Neural crest cell (in vitro differentiated cells): ENCODE measurements around the gene MGAT4C. TPM values are rescaled to one million over a fixed set of nuclear protein-coding genes. Genes with fewer than 3 reads are reported as not detected.

Experiments used
- DNase-seq: peaks from one replicate; pipeline ENCODE4 v3.0.0; 2021; ENCODE audit warnings: low read depth, mixed read lengths, low spot score
- H3K27ac Mint-ChIP-seq: one replicate; pipeline ENCODE4 v1.8.0; 2021; ENCODE audit warnings: mild to moderate bottlenecking, mixed read lengths; ENCODE audit not compliant: unreplicated experiment
- H3K27me3 Mint-ChIP-seq: 2 replicates; pipeline ENCODE4 v1.8.0; 2021; ENCODE audit warnings: low read depth, mild to moderate bottlenecking, mixed read lengths
- H3K36me3 Mint-ChIP-seq: 2 replicates; pipeline ENCODE4 v1.8.0; 2021; ENCODE audit warnings: low read depth, mild to moderate bottlenecking, mixed read lengths
- H3K4me1 Mint-ChIP-seq: 2 replicates; pipeline ENCODE4 v1.8.0; 2021; ENCODE audit warnings: mixed read lengths
- H3K4me3 Mint-ChIP-seq: one replicate; pipeline ENCODE4 v1.8.0; 2021; ENCODE audit warnings: mild to moderate bottlenecking, mixed read lengths
- H3K9me3 Mint-ChIP-seq: 2 replicates; pipeline ENCODE4 v1.8.0; 2021; ENCODE audit warnings: mixed read lengths
- CTCF ChIP-seq: fragments of 200-600 bp; sonication (generic); conservative IDR thresholded peaks from 2 replicates; pipeline ENCODE4 v1.5.0; 2021; ENCODE audit warnings: antibody characterized with exemption, mild to moderate bottlenecking
- total RNA-seq: library from RNA; stranded (reverse); gene quantifications from 2 replicates; pipeline ENCODE4 v1.2.1, GENCODE V29; 2021

Gene MGAT4C
- total RNA-seq, 1 donor from 2014 or later, result 0.07 TPM

- no peak for DNase-seq
- H3K4me1 Mint-ChIP-seq, result peaks cover 5% of the 10 kb centered on the region
- H3K4me3 Mint-ChIP-seq, result no peak overlapping the region
- no peak overlapping the region for H3K27ac Mint-ChIP-seq
- no peak for TF ChIP-seq CTCF
- H3K27me3 Mint-ChIP-seq, result no peaks in the 10 kb centered on the region
- H3K9me3 Mint-ChIP-seq, result peaks cover 2% of the 10 kb centered on the region
- H3K36me3 Mint-ChIP-seq, result no peaks in the 10 kb centered on the region
Measured at GRCh38 chr12:86261142-86261541, 5.0 kb upstream of the MGAT4C start.

GRCh38 chr12:86260183-86260582 is 4.0 kb upstream of the MGAT4C start:
- DNase-seq, result no peak
- H3K9me3 Mint-ChIP-seq, result no peaks in the 10 kb centered on the region
- no peak overlapping the region for H3K27ac Mint-ChIP-seq
- TF ChIP-seq CTCF, result no peak
- H3K27me3 Mint-ChIP-seq, result no peaks in the 10 kb centered on the region
- H3K36me3 Mint-ChIP-seq, result no peaks in the 10 kb centered on the region
- peaks cover 7% of the 10 kb centered on the region for H3K4me1 Mint-ChIP-seq
- H3K4me3 Mint-ChIP-seq, result no peak overlapping the region

GRCh38 chr12:86257134-86257533 is 943 bp upstream of the MGAT4C start:
- Mint-ChIP-seq H3K4me3 (no peak overlapping the region), H3K27ac (no peak overlapping the region)
- TF ChIP-seq CTCF, result no peak

GRCh38 chr12:86254399-86255107 is 1.6 kb downstream of the MGAT4C start:
- no peak for TF ChIP-seq CTCF
- H3K27me3 Mint-ChIP-seq, result no peaks in the 10 kb centered on the region
- peaks cover 7% of the 10 kb centered on the region for H3K4me1 Mint-ChIP-seq
- no peak for DNase-seq
- no peak overlapping the region for H3K4me3 Mint-ChIP-seq
- no peaks in the 10 kb centered on the region for H3K36me3 Mint-ChIP-seq
- no peak overlapping the region for H3K27ac Mint-ChIP-seq
- H3K9me3 Mint-ChIP-seq, result no peaks in the 10 kb centered on the region

More at GRCh38 chr12:86257134-86257533, 943 bp upstream of the MGAT4C start:
- H3K36me3 Mint-ChIP-seq, result no peaks in the 10 kb centered on the region
- DNase-seq, result no peak
- H3K9me3 Mint-ChIP-seq, result no peaks in the 10 kb centered on the region
- peaks cover 7% of the 10 kb centered on the region for H3K4me1 Mint-ChIP-seq
- no peaks in the 10 kb centered on the region for H3K27me3 Mint-ChIP-seq

- no peaks in the 10 kb centered on the region for H3K27me3 Mint-ChIP-seq
- no peak overlapping the region for H3K27ac Mint-ChIP-seq
- TF ChIP-seq CTCF, result no peak
- H3K36me3 Mint-ChIP-seq, result no peaks in the 10 kb centered on the region
- H3K4me1 Mint-ChIP-seq, result no peaks in the 10 kb centered on the region
- DNase-seq, result no peak
- no peak overlapping the region for H3K4me3 Mint-ChIP-seq
- no peaks in the 10 kb centered on the region for H3K9me3 Mint-ChIP-seq
Measured at GRCh38 chr12:86249851-86250250, 6.3 kb downstream of the MGAT4C start.
